GM21360 (cell line): ENCODE data around the gene ARHGAP26.

Source experiments
- ATAC-seq: cut with Tn5 transposase; IDR thresholded peaks from one replicate; pipeline ENCODE4 v1.9.1; 2021; ENCODE audit warnings: mild to moderate bottlenecking, moderate library complexity; ENCODE audit not compliant: unreplicated experiment

The ARHGAP26 gene

GRCh38 chr5:143128412-143129071, 358.4 kb downstream of the ARHGAP26 start:
- no peak for ATAC-seq

GRCh38 chr5:143129203-143129602, 359.0 kb downstream of the ARHGAP26 start:
- no peak for ATAC-seq

GRCh38 chr5:143129910-143130612, 359.9 kb downstream of the ARHGAP26 start:
- no peak for ATAC-seq

GRCh38 chr5:143130613-143131305, 360.6 kb downstream of the ARHGAP26 start:
- ATAC-seq, result no peak

- no peak for ATAC-seq
Observed at GRCh38 chr5:143131972-143132371, 361.8 kb downstream of the ARHGAP26 start.

GRCh38 chr5:143132739-143133138, 362.6 kb downstream of the ARHGAP26 start:
- ATAC-seq, result no peak

GRCh38 chr5:143133721-143134120, 363.5 kb downstream of the ARHGAP26 start:
- ATAC-seq, result no peak

GRCh38 chr5:143134269-143134668, 364.1 kb downstream of the ARHGAP26 start:
- no peak for ATAC-seq

GRCh38 chr5:143134900-143135299, 364.7 kb downstream of the ARHGAP26 start:
- ATAC-seq, result peak; percentile 62

- ATAC-seq, result no peak
Observed at GRCh38 chr5:143135832-143136551, 365.8 kb downstream of the ARHGAP26 start.

GRCh38 chr5:143138839-143139238, 368.7 kb downstream of the ARHGAP26 start:
- ATAC-seq, result no peak

- no peak for ATAC-seq
Observed at GRCh38 chr5:143139585-143139984, 369.4 kb downstream of the ARHGAP26 start.

GRCh38 chr5:143140492-143141203, 370.5 kb downstream of the ARHGAP26 start:
- ATAC-seq, result no peak

- no peak for ATAC-seq
Observed at GRCh38 chr5:143141652-143142051, 371.5 kb downstream of the ARHGAP26 start.

GRCh38 chr5:143142596-143143435, 372.6 kb downstream of the ARHGAP26 start:
- ATAC-seq, result no peak

- ATAC-seq, result no peak
Observed at GRCh38 chr5:143143973-143144372, 373.8 kb downstream of the ARHGAP26 start.

GRCh38 chr5:143145243-143146160, 375.3 kb downstream of the ARHGAP26 start:
- ATAC-seq, result no peak

- no peak for ATAC-seq
Observed at GRCh38 chr5:143146161-143146560, 376.0 kb downstream of the ARHGAP26 start.

- no peak for ATAC-seq
Observed at GRCh38 chr5:143147383-143147782, 377.2 kb downstream of the ARHGAP26 start.
